ENCODE measurements around the gene DLGAP1. TPM values are rescaled to one million over a fixed set of nuclear protein-coding genes. Genes with fewer than 3 reads are reported as not detected.

DLGAP1 gene
- total and polyA plus RNA-seq, 4 donors = 0.75 to 6.6 (median 3.6) TPM

- H3K27ac ChIP-seq (ENCODE audit: low read depth in 1 of 2, low read length in 2 of 2) = no peak overlapping the region
- H3K4me3 ChIP-seq (ENCODE audit: low read length in 2 of 2) = no peak overlapping the region
- no peaks in the 10 kb centered on the region for H3K4me1 ChIP-seq (ENCODE audit: control insufficient read depth in 1 of 2, insufficient read depth in 2 of 2, low read length in 2 of 2)
- no peak for DNase-seq
- H3K36me3 ChIP-seq (ENCODE audit: control insufficient read depth in 1 of 2, insufficient read depth in 2 of 2, low read length in 1 of 2) = no peaks in the 10 kb centered on the region
- intact Hi-C loops (cut with DNase I) = loop anchor here in 1 of 2 donors (10.0 kb wide), 1 partner anchor 165 kb away; no protein-coding TSS in a partner anchor
- no peaks in the 10 kb centered on the region for H3K27me3 ChIP-seq (ENCODE audit: control insufficient read depth in 1 of 2, insufficient read depth in 2 of 2, low read length in 1 of 2)
- H3K9me3 ChIP-seq (ENCODE audit: control insufficient read depth, low read length) = no peaks in the 10 kb centered on the region
- 75 to 76% methylated on average over 5 of the region's 5 CpGs for WGBS, 2 donors
- no peak for ATAC-seq (ENCODE audit: low FRiP score)
These were observed 955.1 kb downstream of the DLGAP1 start for GRCh38 chr18:3500016-3500415.

DNA sequence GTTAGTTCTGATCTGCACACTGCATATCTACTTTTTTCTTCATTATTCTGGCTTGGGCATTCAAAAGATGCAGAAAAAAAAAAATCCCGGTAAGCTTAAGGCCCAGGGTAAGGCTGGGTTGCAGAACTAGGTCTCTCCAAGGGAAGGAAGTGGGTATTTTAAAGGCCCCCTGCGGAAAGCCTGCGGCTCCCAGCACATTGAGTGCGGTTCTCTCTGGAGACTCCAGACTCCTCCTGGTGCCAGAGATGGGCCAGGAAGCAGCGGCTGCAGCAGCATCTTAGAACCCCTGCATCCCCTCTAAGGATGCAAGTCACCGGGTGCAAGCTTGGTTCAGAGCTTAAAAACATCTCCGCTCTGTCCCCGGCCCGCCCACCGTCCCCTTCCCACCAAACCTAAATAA is 955.6 kb downstream of the DLGAP1 start:
- H3K27ac ChIP-seq (ENCODE audit: low read depth in 1 of 2, low read length in 2 of 2) = no peak overlapping the region
- no peaks in the 10 kb centered on the region for H3K4me1 ChIP-seq (ENCODE audit: control insufficient read depth in 1 of 2, insufficient read depth in 2 of 2, low read length in 2 of 2)
- peak overlapping the region in 1 of 2 donors; percentile 32 for H3K4me3 ChIP-seq (ENCODE audit: low read length in 2 of 2)
- intact Hi-C loops (cut with DNase I) = no loop called here
- H3K36me3 ChIP-seq (ENCODE audit: control insufficient read depth in 1 of 2, insufficient read depth in 2 of 2, low read length in 1 of 2) = no peaks in the 10 kb centered on the region
- no peaks in the 10 kb centered on the region for H3K27me3 ChIP-seq (ENCODE audit: control insufficient read depth in 1 of 2, insufficient read depth in 2 of 2, low read length in 1 of 2)
- ATAC-seq (ENCODE audit: low FRiP score) = peak; percentile 41
- no peak for DNase-seq
- no peaks in the 10 kb centered on the region for H3K9me3 ChIP-seq (ENCODE audit: control insufficient read depth, low read length)
- 67 to 71% methylated on average over 10 of the region's 10 CpGs for WGBS, 2 donors

GRCh38 chr18:3498698-3499471 is 956.2 kb downstream of the DLGAP1 start:
- H3K27ac ChIP-seq (ENCODE audit: low read depth in 1 of 2, low read length in 2 of 2) = no peak overlapping the region
- no peaks in the 10 kb centered on the region for H3K36me3 ChIP-seq (ENCODE audit: control insufficient read depth in 1 of 2, insufficient read depth in 2 of 2, low read length in 1 of 2)
- no peaks in the 10 kb centered on the region for H3K9me3 ChIP-seq (ENCODE audit: control insufficient read depth, low read length)
- intact Hi-C loops (cut with DNase I) = no loop called here
- DNase-seq (peak; percentile 53 to 84), ATAC-seq (ENCODE audit: low FRiP score) (peak; percentile 75)
- no peaks in the 10 kb centered on the region for H3K27me3 ChIP-seq (ENCODE audit: control insufficient read depth in 1 of 2, insufficient read depth in 2 of 2, low read length in 1 of 2)
- 36 to 40% methylated on average over 58 of the region's 58 CpGs for WGBS, 2 donors
- H3K4me3 ChIP-seq (ENCODE audit: low read length in 2 of 2) = peak overlapping the region in 1 of 2 donors; percentile 32
- H3K4me1 ChIP-seq (ENCODE audit: control insufficient read depth in 1 of 2, insufficient read depth in 2 of 2, low read length in 2 of 2) = no peaks in the 10 kb centered on the region

- intact Hi-C loops (cut with DNase I) = no loop called here
- H3K9me3 ChIP-seq (ENCODE audit: control insufficient read depth, low read length) = no peaks in the 10 kb centered on the region
- H3K4me3 ChIP-seq (ENCODE audit: low read length in 2 of 2) = no peak overlapping the region
- H3K4me1 ChIP-seq (ENCODE audit: control insufficient read depth in 1 of 2, insufficient read depth in 2 of 2, low read length in 2 of 2) = no peaks in the 10 kb centered on the region
- H3K36me3 ChIP-seq (ENCODE audit: control insufficient read depth in 1 of 2, insufficient read depth in 2 of 2, low read length in 1 of 2) = no peaks in the 10 kb centered on the region
- 92% methylated on average over 7 of the region's 7 CpGs for WGBS, 2 donors
- ATAC-seq (ENCODE audit: low FRiP score) (no peak), DNase-seq (no peak)
- H3K27ac ChIP-seq (ENCODE audit: low read depth in 1 of 2, low read length in 2 of 2) = no peak overlapping the region
- peaks cover 0 to 2% of the 10 kb centered on the region in 2 donors for H3K27me3 ChIP-seq (ENCODE audit: control insufficient read depth in 1 of 2, insufficient read depth in 2 of 2, low read length in 1 of 2)
These were observed 959.2 kb downstream of the DLGAP1 start for GRCh38 chr18:3495691-3496430.

DNA sequence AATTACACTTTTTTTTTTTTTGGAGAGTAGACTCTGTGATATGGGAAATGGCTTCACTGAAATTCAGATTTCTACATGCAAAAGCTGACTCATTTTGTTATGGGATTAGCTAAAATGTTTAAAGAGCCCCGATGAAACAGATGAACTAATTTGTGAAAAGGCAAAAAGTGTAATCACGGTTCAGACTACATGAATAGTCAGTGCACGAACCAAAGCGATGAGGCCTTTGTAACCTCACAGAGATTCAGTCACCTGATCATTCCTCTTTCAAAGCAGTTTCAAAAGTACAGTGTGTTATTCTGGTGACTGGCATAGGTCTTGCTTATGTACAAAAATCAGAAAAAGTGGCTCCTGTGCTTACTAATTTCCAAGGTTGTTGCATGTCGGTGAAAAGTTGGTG is 960.5 kb downstream of the DLGAP1 start:
- intact Hi-C loops (cut with DNase I) = loop anchor here in 1 of 2 donors (5.0 kb wide), 1 partner anchor 217 kb away; no protein-coding TSS in a partner anchor
- Histone ChIP-seq H3K4me1 (ENCODE audit: control insufficient read depth in 1 of 2, insufficient read depth in 2 of 2, low read length in 2 of 2) (no peaks in the 10 kb centered on the region), H3K9me3 (ENCODE audit: control insufficient read depth, low read length) (no peaks in the 10 kb centered on the region), H3K27me3 (ENCODE audit: control insufficient read depth in 1 of 2, insufficient read depth in 2 of 2, low read length in 1 of 2) (peaks cover 0 to 2% of the 10 kb centered on the region in 2 donors), H3K4me3 (ENCODE audit: low read length in 2 of 2) (no peak overlapping the region), H3K27ac (ENCODE audit: low read depth in 1 of 2, low read length in 2 of 2) (no peak overlapping the region), H3K36me3 (ENCODE audit: control insufficient read depth in 1 of 2, insufficient read depth in 2 of 2, low read length in 1 of 2) (no peaks in the 10 kb centered on the region)
- DNase-seq = no peak
- no peak for ATAC-seq (ENCODE audit: low FRiP score)
- WGBS, 2 donors = 93 to 96% methylated on average over 5 of the region's 5 CpGs

GRCh38 chr18:3494245-3494526 is 960.9 kb downstream of the DLGAP1 start:
- intact Hi-C loops (cut with DNase I) = loop anchor here in 1 of 2 donors (5.0 kb wide), 1 partner anchor 217 kb away; no protein-coding TSS in a partner anchor
- no peak overlapping the region for H3K27ac ChIP-seq (ENCODE audit: low read depth in 1 of 2, low read length in 2 of 2)
- no peaks in the 10 kb centered on the region for H3K36me3 ChIP-seq (ENCODE audit: control insufficient read depth in 1 of 2, insufficient read depth in 2 of 2, low read length in 1 of 2)
- no peaks in the 10 kb centered on the region for H3K4me1 ChIP-seq (ENCODE audit: control insufficient read depth in 1 of 2, insufficient read depth in 2 of 2, low read length in 2 of 2)
- DNase-seq (no peak), ATAC-seq (ENCODE audit: low FRiP score) (no peak)
- H3K27me3 ChIP-seq (ENCODE audit: control insufficient read depth in 1 of 2, insufficient read depth in 2 of 2, low read length in 1 of 2) = peaks cover 0 to 2% of the 10 kb centered on the region in 2 donors
- whole genome bisulfite sequencing, 2 donors = 83 to 86% methylated on average over 4 of the region's 4 CpGs
- H3K4me3 ChIP-seq (ENCODE audit: low read length in 2 of 2) = no peak overlapping the region
- no peaks in the 10 kb centered on the region for H3K9me3 ChIP-seq (ENCODE audit: control insufficient read depth, low read length)

GRCh38 chr18:3493501-3494244 is 961.4 kb downstream of the DLGAP1 start:
- 73 to 80% methylated on average over 9 of the region's 9 CpGs for WGBS, 2 donors
- no peak overlapping the region for H3K27ac ChIP-seq (ENCODE audit: low read depth in 1 of 2, low read length in 2 of 2)
- intact Hi-C loops (cut with DNase I) = loop anchor here in 1 of 2 donors (5.0 kb wide), 1 partner anchor 216 kb away; no protein-coding TSS in a partner anchor
- H3K36me3 ChIP-seq (ENCODE audit: control insufficient read depth in 1 of 2, insufficient read depth in 2 of 2, low read length in 1 of 2) = no peaks in the 10 kb centered on the region
- no peaks in the 10 kb centered on the region for H3K9me3 ChIP-seq (ENCODE audit: control insufficient read depth, low read length)
- ATAC-seq (ENCODE audit: low FRiP score) = no peak
- H3K27me3 ChIP-seq (ENCODE audit: control insufficient read depth in 1 of 2, insufficient read depth in 2 of 2, low read length in 1 of 2) = peaks cover 0 to 2% of the 10 kb centered on the region in 2 donors
- no peaks in the 10 kb centered on the region for H3K4me1 ChIP-seq (ENCODE audit: control insufficient read depth in 1 of 2, insufficient read depth in 2 of 2, low read length in 2 of 2)
- DNase-seq = no peak
- H3K4me3 ChIP-seq (ENCODE audit: low read length in 2 of 2) = no peak overlapping the region

GRCh38 chr18:3492721-3493120 is 962.4 kb downstream of the DLGAP1 start:
- H3K27me3 ChIP-seq (ENCODE audit: control insufficient read depth in 1 of 2, insufficient read depth in 2 of 2, low read length in 1 of 2) = peaks cover 0 to 2% of the 10 kb centered on the region in 2 donors
- intact Hi-C loops (cut with DNase I) = loop anchor here in 1 of 2 donors (5.0 kb wide), 1 partner anchor 215 kb away; no protein-coding TSS in a partner anchor
- no peaks in the 10 kb centered on the region for H3K36me3 ChIP-seq (ENCODE audit: control insufficient read depth in 1 of 2, insufficient read depth in 2 of 2, low read length in 1 of 2)
- DNase-seq (no peak), ATAC-seq (ENCODE audit: low FRiP score) (no peak)
- WGBS, 2 donors = 63 to 77% methylated on average over 2 of the region's 2 CpGs
- no peaks in the 10 kb centered on the region for H3K4me1 ChIP-seq (ENCODE audit: control insufficient read depth in 1 of 2, insufficient read depth in 2 of 2, low read length in 2 of 2)
- H3K27ac ChIP-seq (ENCODE audit: low read depth in 1 of 2, low read length in 2 of 2) = no peak overlapping the region
- H3K4me3 ChIP-seq (ENCODE audit: low read length in 2 of 2) = no peak overlapping the region
- H3K9me3 ChIP-seq (ENCODE audit: control insufficient read depth, low read length) = no peaks in the 10 kb centered on the region

All from aorta (tissue), 5 donors.